Liver (tissue), 3 donors: ENCODE measurements around the gene ILF2.

Experiments
- ATF3 ChIP-seq: IDR thresholded peaks from 2 replicates; pipeline ENCODE4 v1.6.1; 2016; ENCODE audit warnings: antibody characterized with exemption
- EGR1 ChIP-seq, 2 donors: IDR thresholded peaks; 2 replicates each; pipeline ENCODE4 v1.6.1; 2016 to 2018; ENCODE audit warnings: antibody characterized with exemption in 2 of 2, low read depth in 2 of 2
- JUND ChIP-seq, 2 donors: IDR thresholded peaks; 2 replicates each; pipeline ENCODE4 v1.6.1; 2016; ENCODE audit warnings: antibody characterized with exemption in 2 of 2
- RAD21 ChIP-seq, 2 donors: IDR thresholded peaks; 2 replicates each; pipeline ENCODE4 v1.6.1; 2016; ENCODE audit warnings: antibody characterized with exemption in 2 of 2, mild to moderate bottlenecking in 2 of 2
- RXRA ChIP-seq, 2 donors: IDR thresholded peaks; 2 replicates each; pipeline ENCODE4 v1.6.1; 2017 to 2018; ENCODE audit warnings: antibody characterized with exemption in 2 of 2, mild to moderate bottlenecking in 1 of 2
- SP1 ChIP-seq: IDR thresholded peaks from 2 replicates; pipeline ENCODE4 v1.6.1; 2018; ENCODE audit warnings: antibody characterized with exemption, mild to moderate bottlenecking
- TAF1 ChIP-seq: conservative IDR thresholded peaks from 2 replicates; pipeline ENCODE4 v1.6.1; 2016; ENCODE audit warnings: antibody characterized with exemption, mild to moderate bottlenecking
- YY1 ChIP-seq: IDR thresholded peaks from 2 replicates; pipeline ENCODE4 v1.6.1; 2016; ENCODE audit warnings: antibody characterized with exemption, mild to moderate bottlenecking
- TF ChIP-seq, protein P1 (sequence below): IDR thresholded peaks from 2 replicates; pipeline ENCODE4 v1.6.1; 2016; ENCODE audit warnings: antibody characterized with exemption
- TF ChIP-seq, protein P2 (sequence below): fragments of 150-350 bp; IDR thresholded peaks from 2 replicates; pipeline ENCODE4 v1.5.1; 2017; ENCODE audit warnings: improper control_type of control experiment, low read depth, low read length; ENCODE audit not compliant: missing input control
- TF ChIP-seq, protein P3 (sequence below): IDR thresholded peaks from 2 replicates; pipeline ENCODE4 v1.6.1; 2016; ENCODE audit warnings: antibody characterized with exemption, mild to moderate bottlenecking
- donor health status: healthy.
- donor health status: healthy.

- TF ChIP-seq, protein P1, sequence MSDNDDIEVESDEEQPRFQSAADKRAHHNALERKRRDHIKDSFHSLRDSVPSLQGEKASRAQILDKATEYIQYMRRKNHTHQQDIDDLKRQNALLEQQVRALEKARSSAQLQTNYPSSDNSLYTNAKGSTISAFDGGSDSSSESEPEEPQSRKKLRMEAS = no peak
- TF ChIP-seq RAD21 (IDR thresholded peaks at IDR 0.05) = no peak
- TF ChIP-seq, protein P2, sequence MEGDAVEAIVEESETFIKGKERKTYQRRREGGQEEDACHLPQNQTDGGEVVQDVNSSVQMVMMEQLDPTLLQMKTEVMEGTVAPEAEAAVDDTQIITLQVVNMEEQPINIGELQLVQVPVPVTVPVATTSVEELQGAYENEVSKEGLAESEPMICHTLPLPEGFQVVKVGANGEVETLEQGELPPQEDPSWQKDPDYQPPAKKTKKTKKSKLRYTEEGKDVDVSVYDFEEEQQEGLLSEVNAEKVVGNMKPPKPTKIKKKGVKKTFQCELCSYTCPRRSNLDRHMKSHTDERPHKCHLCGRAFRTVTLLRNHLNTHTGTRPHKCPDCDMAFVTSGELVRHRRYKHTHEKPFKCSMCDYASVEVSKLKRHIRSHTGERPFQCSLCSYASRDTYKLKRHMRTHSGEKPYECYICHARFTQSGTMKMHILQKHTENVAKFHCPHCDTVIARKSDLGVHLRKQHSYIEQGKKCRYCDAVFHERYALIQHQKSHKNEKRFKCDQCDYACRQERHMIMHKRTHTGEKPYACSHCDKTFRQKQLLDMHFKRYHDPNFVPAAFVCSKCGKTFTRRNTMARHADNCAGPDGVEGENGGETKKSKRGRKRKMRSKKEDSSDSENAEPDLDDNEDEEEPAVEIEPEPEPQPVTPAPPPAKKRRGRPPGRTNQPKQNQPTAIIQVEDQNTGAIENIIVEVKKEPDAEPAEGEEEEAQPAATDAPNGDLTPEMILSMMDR = no peak
- no peak for TF ChIP-seq YY1
- no peak for TF ChIP-seq EGR1 (IDR thresholded peaks at IDR 0.05; ENCODE audit: low read depth in 2 of 2)
- TF ChIP-seq, protein P3, sequence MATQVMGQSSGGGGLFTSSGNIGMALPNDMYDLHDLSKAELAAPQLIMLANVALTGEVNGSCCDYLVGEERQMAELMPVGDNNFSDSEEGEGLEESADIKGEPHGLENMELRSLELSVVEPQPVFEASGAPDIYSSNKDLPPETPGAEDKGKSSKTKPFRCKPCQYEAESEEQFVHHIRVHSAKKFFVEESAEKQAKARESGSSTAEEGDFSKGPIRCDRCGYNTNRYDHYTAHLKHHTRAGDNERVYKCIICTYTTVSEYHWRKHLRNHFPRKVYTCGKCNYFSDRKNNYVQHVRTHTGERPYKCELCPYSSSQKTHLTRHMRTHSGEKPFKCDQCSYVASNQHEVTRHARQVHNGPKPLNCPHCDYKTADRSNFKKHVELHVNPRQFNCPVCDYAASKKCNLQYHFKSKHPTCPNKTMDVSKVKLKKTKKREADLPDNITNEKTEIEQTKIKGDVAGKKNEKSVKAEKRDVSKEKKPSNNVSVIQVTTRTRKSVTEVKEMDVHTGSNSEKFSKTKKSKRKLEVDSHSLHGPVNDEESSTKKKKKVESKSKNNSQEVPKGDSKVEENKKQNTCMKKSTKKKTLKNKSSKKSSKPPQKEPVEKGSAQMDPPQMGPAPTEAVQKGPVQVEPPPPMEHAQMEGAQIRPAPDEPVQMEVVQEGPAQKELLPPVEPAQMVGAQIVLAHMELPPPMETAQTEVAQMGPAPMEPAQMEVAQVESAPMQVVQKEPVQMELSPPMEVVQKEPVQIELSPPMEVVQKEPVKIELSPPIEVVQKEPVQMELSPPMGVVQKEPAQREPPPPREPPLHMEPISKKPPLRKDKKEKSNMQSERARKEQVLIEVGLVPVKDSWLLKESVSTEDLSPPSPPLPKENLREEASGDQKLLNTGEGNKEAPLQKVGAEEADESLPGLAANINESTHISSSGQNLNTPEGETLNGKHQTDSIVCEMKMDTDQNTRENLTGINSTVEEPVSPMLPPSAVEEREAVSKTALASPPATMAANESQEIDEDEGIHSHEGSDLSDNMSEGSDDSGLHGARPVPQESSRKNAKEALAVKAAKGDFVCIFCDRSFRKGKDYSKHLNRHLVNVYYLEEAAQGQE = no peak
- no peak for TF ChIP-seq SP1
- no peak for TF ChIP-seq ATF3
- TF ChIP-seq JUND (IDR thresholded peaks at IDR 0.05) = no peak
- no peak for TF ChIP-seq RXRA (IDR thresholded peaks at IDR 0.05)
- TF ChIP-seq TAF1 = no peak
These were observed 55.9 kb downstream of the ILF2 start for GRCh38 chr1:153614906-153615305.
